Tibial nerve (tissue), 4 donors: ENCODE measurements around the gene MXRA5.

Experiments
- CTCF ChIP-seq, 5 experiments: fragments of 200-600 bp in 3 of 5; fragments of 450-650 bp in 2 of 5; sonication (generic) in 3 of 5; IDR thresholded peaks; one replicate each; pipeline ENCODE4 v1.5.1; 2016 to 2019; ENCODE audit warnings: antibody characterized with exemption in 5 of 5, mild to moderate bottlenecking in 3 of 5, moderate library complexity in 2 of 5
- EP300 ChIP-seq, 2 donors: sonication (generic); formaldehyde crosslinking; IDR thresholded peaks; one replicate each; pipeline ENCODE4 v1.6.1; 2017; ENCODE audit warnings: antibody characterized with exemption in 2 of 2, mild to moderate bottlenecking in 1 of 2
- POLR2A ChIP-seq, 2 donors: fragments of 450-650 bp; IDR thresholded peaks; one replicate each; pipeline ENCODE4 v1.6.1; 2017; ENCODE audit warnings: antibody characterized with exemption in 2 of 2, mild to moderate bottlenecking in 2 of 2, moderate library complexity in 2 of 2

- TF ChIP-seq CTCF (IDR thresholded peaks at IDR 0.05): no peak
- TF ChIP-seq POLR2A (IDR thresholded peaks at IDR 0.05): no peak
- no peak for TF ChIP-seq EP300 (IDR thresholded peaks at IDR 0.05)
These were observed 65.7 kb downstream of the MXRA5 start for GRCh38 chrX:3280706-3281105.
